SJCRH30 (cell line): ENCODE data around the gene TOR4A. TPM values are rescaled to one million over a fixed set of nuclear protein-coding genes. Genes with fewer than 3 reads are reported as not detected.

Experiments
- DNase-seq, 2 experiments: peaks; one replicate each; pipeline ENCODE4 v3.0.0-alpha.2; 2015 to 2020
- H3K27ac ChIP-seq: fragments of 250-450 bp; sonication (Bioruptor Pico); 2 replicates; pipeline ENCODE4 v1.5.1; 2020; ENCODE audit warnings: mild to moderate bottlenecking, moderate library complexity
- H3K27me3 ChIP-seq: fragments of 250-450 bp; sonication (Bioruptor Pico); 2 replicates; pipeline ENCODE4 v1.5.1; 2020; ENCODE audit warnings: mild to moderate bottlenecking, moderate library complexity
- H3K36me3 ChIP-seq: fragments of 250-450 bp; sonication (Bioruptor Pico); 2 replicates; pipeline ENCODE4 v1.5.1; 2020; ENCODE audit warnings: mild to moderate bottlenecking, moderate library complexity
- H3K4me1 ChIP-seq: fragments of 250-450 bp; sonication (Bioruptor Pico); 2 replicates; pipeline ENCODE4 v1.5.1; 2020; ENCODE audit warnings: mild to moderate bottlenecking, moderate library complexity
- H3K4me3 ChIP-seq: fragments of 250-450 bp; sonication (Bioruptor Pico); 2 replicates; pipeline ENCODE4 v1.5.1; 2020; ENCODE audit warnings: mild to moderate bottlenecking, moderate library complexity
- H3K9me3 ChIP-seq: fragments of 250-450 bp; sonication (Bioruptor Pico); replicated peaks from 2 replicates; pipeline ENCODE4 v1.5.1; 2020; ENCODE audit warnings: mild to moderate bottlenecking, moderate library complexity
- total RNA-seq: library from RNA; depleted of rRNA; stranded (reverse); fragments of >200 nt; shearing (Covaris generic); gene quantifications from 2 replicates; pipeline ENCODE4 v1.2.3, GENCODE V29; 2014

TOR4A gene
- total RNA-seq, 1 experiment from 2014 or later: 4.0 TPM

GRCh38 chr9:137243626-137244485 lies 33.7 kb upstream of the TOR4A start:
- no peak for DNase-seq
- Histone ChIP-seq H3K4me3 (no peak overlapping the region), H3K27me3 (peaks cover 8% of the 10 kb centered on the region; the same call in 1 of the 2 replicates), H3K27ac (no peak overlapping the region), H3K9me3 (no peaks in the 10 kb centered on the region), H3K36me3 (peaks cover 23% of the 10 kb centered on the region), H3K4me1 (peaks cover 15% of the 10 kb centered on the region)

DNA sequence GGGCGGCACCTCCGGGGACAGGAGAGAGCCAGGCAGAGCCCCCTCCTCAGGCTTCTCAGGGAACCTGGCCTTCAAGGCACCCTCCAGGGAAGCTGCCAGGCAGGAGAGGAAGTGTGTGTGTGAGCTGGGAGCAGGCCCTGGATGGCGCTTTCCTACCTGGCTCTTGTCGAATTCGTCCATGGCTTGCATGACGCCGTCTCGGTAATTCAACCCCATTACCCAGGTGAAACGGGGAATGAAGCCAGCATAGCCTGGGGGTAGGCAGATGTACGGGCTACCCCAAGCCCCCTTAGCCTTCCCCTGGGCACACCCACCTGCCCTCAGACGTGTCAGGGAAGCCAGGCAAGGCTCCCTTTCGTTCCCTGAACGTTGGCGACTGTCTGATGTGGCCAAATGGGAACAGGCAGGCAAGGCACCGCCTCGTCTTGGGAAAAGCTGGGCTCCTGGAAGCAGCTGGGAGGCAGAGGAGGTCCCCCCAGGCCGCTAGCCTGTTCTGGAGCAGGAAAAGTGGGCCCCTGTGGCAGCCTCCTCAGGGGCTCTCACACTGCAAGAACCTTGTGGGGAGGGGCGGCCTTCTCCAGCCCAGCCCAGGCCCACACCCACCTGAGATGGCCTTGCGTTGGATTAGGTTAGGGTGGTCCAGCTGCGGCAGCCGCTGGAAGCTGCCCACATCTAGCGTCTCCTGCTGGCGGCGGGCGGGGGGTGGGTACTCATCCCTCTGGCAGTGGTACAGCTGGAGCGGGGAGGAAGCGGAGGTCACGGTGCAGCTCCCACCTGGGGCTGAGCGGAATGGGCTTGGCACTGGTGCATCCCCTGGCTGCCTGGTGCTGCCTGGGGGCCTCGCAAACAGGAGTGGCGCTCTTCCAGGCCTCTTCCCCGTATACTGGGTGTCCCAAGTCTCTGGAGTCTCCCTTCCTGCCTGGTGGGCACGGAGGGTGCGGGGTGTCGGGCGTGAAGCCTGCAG lies 32.8 kb upstream of the TOR4A start:
- Histone ChIP-seq H3K27ac (no peak overlapping the region), H3K4me3 (no peak overlapping the region), H3K36me3 (peaks cover 23% of the 10 kb centered on the region), H3K9me3 (no peaks in the 10 kb centered on the region), H3K27me3 (peaks cover 14% of the 10 kb centered on the region), H3K4me1 (peaks cover 11% of the 10 kb centered on the region; the same call in 1 of the 2 replicates)
- no peak for DNase-seq

- H3K36me3 ChIP-seq: peaks cover 23% of the 10 kb centered on the region
- H3K9me3 ChIP-seq: no peaks in the 10 kb centered on the region
- H3K4me3 ChIP-seq: no peak overlapping the region
- peaks cover 18% of the 10 kb centered on the region for H3K27me3 ChIP-seq
- no peak overlapping the region for H3K27ac ChIP-seq
- no peak for DNase-seq
- H3K4me1 ChIP-seq: peaks cover 11% of the 10 kb centered on the region; the same call in 1 of the 2 replicates
Observed at GRCh38 chr9:137245450-137246421, 31.8 kb upstream of the TOR4A start.

GRCh38 chr9:137247135-137247915 lies 30.2 kb upstream of the TOR4A start:
- Histone ChIP-seq H3K4me3 (no peak overlapping the region), H3K27ac (no peak overlapping the region), H3K9me3 (no peaks in the 10 kb centered on the region), H3K36me3 (peaks cover 15% of the 10 kb centered on the region), H3K27me3 (peaks cover 18% of the 10 kb centered on the region), H3K4me1 (peaks cover 11% of the 10 kb centered on the region; the same call in 1 of the 2 replicates)
- peak in 1 of 2 experiments; percentile 52 for DNase-seq

GRCh38 chr9:137247916-137248175 lies 29.7 kb upstream of the TOR4A start:
- Histone ChIP-seq H3K27me3 (peaks cover 18% of the 10 kb centered on the region), H3K27ac (no peak overlapping the region), H3K9me3 (no peaks in the 10 kb centered on the region), H3K4me1 (peaks cover 8% of the 10 kb centered on the region; the same call in 1 of the 2 replicates), H3K36me3 (peaks cover 10% of the 10 kb centered on the region), H3K4me3 (no peak overlapping the region)
- no peak for DNase-seq

GRCh38 chr9:137250329-137251193 lies 27.0 kb upstream of the TOR4A start:
- no peaks in the 10 kb centered on the region for H3K9me3 ChIP-seq
- H3K27me3 ChIP-seq: peaks cover 18% of the 10 kb centered on the region
- H3K4me1 ChIP-seq: peaks cover 11% of the 10 kb centered on the region
- H3K27ac ChIP-seq: no peak overlapping the region
- no peaks in the 10 kb centered on the region for H3K36me3 ChIP-seq
- H3K4me3 ChIP-seq: no peak overlapping the region
- no peak for DNase-seq

GRCh38 chr9:137251194-137251461 lies 26.4 kb upstream of the TOR4A start, which contains the start of gene STPG3:
TSS of gene STPG3 (plus strand) at chr9:137251286. CDS start at chr9:137251287, 1 bp downstream.
- peaks cover 18% of the 10 kb centered on the region for H3K27me3 ChIP-seq
- peaks cover 13% of the 10 kb centered on the region for H3K4me1 ChIP-seq
- H3K4me3 ChIP-seq: no peak within 1 kb of the TSS
- 0 out of 2 replicates have a peak, but pooled peaks cover under 1% of the 10 kb centered on the region for H3K36me3 ChIP-seq
- DNase-seq: no peak
- no peak within 1 kb of the TSS for H3K27ac ChIP-seq
- no peaks in the 10 kb centered on the region for H3K9me3 ChIP-seq

DNA sequence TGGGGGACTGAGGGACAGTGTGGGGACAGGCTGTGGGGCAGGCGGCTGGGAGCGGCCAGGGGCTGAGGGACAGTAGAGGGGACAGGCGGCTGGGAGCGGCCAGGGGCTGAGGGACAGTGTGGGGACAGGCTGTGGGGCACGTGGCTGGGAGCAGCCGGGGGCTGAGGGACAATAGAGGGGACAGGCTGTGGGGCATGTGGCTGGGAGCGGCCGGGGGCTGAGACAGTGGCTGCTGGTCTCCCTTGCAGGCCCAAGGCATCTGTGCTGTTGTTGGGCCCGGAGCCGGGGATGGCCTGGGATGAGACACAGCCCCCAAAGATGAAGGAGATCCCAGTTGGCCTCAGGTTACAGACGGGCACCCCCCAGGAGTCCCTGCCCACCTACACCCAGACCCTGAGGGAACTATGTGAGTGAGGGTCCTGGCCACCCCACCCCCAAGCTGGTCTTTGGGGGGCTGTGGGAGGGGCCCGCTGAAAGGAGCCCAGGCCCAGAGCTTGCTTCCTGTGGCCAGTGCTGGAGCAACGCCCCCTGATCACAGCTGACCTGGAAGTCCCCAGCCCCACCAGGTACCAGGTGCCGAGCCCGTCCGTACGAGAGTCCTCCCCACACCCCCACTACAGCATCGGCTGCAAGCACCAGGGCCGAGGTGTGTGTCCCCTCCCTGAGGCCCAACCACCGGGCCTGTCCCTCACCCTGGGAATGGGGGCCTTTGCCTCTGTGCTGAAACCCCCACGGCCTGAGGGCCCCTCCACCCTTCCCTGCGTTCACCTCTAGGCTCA lies 25.8 kb upstream of the TOR4A start:
- Histone ChIP-seq H3K4me3 (no peak overlapping the region), H3K27me3 (peaks cover 18% of the 10 kb centered on the region), H3K36me3 (0 out of 2 replicates have a peak, but pooled peaks cover 3% of the 10 kb centered on the region), H3K27ac (no peak overlapping the region), H3K9me3 (no peaks in the 10 kb centered on the region), H3K4me1 (peaks cover 14% of the 10 kb centered on the region)
- DNase-seq: no peak

DNA sequence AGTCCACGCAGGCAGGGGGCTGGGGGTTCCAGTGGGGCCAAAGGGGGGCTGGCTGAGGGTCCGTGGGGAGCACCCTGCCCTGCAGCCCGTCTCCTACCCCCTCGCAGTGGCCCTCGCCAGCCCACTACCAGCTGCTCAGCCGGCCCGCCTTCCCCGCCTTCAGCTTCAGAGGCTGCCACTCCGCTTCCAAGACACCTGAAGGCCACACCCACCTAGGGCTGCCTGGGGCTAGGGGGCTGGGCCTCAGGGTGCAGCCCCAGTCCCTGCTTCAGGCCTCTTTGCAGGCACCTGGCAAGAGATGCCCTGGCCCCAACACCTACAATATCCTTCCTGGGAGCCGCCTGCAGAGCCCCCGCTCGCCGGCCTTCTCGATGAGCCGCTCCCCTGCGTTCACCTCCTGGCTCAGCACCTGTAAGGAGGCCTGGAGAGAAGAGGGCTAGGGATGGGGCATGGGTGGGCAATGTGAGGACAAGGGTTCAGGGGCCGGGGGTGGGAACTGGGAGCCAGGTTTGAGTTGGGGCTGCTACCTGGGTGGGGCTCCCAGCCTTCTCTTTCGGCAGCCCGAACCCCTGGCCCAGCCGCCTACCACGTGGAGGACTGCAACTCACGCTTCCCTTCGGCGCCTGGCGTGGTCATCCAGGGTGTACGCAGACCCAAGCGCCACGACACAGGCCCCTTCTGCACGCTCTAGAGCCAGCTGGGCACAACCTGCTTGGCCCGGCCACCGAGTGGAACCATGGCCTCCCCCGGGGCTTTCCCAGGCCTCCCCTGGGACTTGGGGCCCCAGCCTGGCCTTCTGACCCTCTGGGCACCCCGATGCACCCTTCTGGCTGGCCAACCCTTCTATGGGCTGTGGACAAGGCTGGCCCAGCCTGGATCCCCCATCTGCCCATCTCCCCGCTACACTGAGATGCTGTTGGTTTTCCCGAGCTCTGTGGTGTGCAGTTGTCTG lies 24.7 kb upstream of the TOR4A start:
- no peak for DNase-seq
- Histone ChIP-seq H3K9me3 (no peaks in the 10 kb centered on the region), H3K27me3 (peaks cover 15% of the 10 kb centered on the region), H3K4me1 (peaks cover 8% of the 10 kb centered on the region), H3K4me3 (no peak overlapping the region), H3K36me3 (0 out of 2 replicates have a peak, but pooled peaks cover 3% of the 10 kb centered on the region), H3K27ac (no peak overlapping the region)

GRCh38 chr9:137253717-137254623 lies 23.6 kb upstream of the TOR4A start:
- peak in 1 of 2 experiments; percentile 41 for DNase-seq

More at GRCh38 chr9:137253717-137254623, 23.6 kb upstream of the TOR4A start:
- H3K4me3 ChIP-seq: peak overlapping the region; percentile 98
- H3K4me1 ChIP-seq: peaks cover 8% of the 10 kb centered on the region
- peaks cover 8% of the 10 kb centered on the region; the same call in 1 of the 2 replicates for H3K36me3 ChIP-seq
- no peaks in the 10 kb centered on the region for H3K9me3 ChIP-seq
- H3K27ac ChIP-seq: no peak overlapping the region
- peaks cover 10% of the 10 kb centered on the region for H3K27me3 ChIP-seq
